Measurements from ENCODE around the gene INPP1.

DNA sequence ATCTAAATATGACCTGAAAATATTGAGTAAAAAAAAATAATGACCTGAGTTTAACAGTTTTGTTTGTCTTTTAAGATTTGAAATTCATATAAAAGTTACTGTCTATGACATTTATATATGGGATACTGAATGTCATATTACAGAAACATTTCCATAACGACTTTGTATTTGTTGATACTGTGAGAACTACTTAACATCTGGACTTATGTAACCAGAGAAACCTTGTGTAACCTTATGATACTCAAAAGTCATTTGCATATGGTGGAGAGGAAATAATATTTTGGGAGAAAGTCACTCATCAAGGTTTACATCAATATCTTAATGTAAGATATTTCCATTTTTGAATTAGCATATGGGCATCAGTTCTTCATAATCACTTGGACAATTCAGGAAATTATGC is 77.4 kb downstream of the INPP1 start:
- TF ChIP-seq, protein P1, sequence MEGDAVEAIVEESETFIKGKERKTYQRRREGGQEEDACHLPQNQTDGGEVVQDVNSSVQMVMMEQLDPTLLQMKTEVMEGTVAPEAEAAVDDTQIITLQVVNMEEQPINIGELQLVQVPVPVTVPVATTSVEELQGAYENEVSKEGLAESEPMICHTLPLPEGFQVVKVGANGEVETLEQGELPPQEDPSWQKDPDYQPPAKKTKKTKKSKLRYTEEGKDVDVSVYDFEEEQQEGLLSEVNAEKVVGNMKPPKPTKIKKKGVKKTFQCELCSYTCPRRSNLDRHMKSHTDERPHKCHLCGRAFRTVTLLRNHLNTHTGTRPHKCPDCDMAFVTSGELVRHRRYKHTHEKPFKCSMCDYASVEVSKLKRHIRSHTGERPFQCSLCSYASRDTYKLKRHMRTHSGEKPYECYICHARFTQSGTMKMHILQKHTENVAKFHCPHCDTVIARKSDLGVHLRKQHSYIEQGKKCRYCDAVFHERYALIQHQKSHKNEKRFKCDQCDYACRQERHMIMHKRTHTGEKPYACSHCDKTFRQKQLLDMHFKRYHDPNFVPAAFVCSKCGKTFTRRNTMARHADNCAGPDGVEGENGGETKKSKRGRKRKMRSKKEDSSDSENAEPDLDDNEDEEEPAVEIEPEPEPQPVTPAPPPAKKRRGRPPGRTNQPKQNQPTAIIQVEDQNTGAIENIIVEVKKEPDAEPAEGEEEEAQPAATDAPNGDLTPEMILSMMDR (IDR thresholded peaks at IDR 0.05), result no peak
- no peak for TF ChIP-seq POLR2AphosphoS5 (IDR thresholded peaks at IDR 0.05)
- no peak for TF ChIP-seq POLR2A (IDR thresholded peaks at IDR 0.05)
- no peak for TF ChIP-seq EP300 (IDR thresholded peaks at IDR 0.05)

Measured in upper lobe of left lung (tissue), 4 donors.